ENCODE data around the gene GRID2.

DNA sequence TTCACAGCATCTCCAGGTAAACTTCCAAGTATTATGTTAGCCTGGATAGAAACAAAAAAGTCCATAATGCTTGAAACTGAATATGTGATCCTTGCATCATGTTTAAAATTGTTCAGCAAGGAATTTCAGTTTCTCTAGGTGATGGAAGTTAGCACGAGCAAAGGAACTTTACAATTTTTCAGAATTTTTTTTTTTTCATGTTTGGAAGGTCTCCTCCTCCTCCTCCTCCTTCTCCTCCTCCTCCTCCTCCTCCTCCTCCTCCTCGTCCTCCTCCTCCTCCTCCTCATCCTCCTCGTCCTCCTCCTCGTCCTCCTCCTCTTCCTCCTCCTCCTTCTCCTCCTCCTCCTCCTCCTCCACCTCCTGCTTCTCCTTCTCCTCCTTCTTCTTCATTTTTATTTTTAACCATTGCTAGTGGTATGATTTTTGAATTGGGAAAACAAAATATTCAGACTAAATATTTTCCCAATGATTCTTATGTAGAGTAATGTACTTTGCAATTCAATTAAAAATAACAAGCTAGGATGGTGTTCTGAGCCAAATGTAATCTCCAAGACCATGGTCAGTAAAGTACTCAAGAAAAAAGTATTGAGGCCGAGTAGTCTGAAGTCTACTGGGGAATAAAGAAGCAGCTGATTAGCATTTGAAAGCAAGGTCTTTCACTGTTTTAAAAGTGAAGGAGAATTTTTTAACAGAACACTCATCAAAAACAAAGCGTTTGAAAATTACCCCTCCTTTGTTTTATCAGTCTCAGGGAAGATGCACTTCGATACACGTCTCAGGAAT, 1103.9 kb downstream of the GRID2 start:
- TF ChIP-seq, protein P1, sequence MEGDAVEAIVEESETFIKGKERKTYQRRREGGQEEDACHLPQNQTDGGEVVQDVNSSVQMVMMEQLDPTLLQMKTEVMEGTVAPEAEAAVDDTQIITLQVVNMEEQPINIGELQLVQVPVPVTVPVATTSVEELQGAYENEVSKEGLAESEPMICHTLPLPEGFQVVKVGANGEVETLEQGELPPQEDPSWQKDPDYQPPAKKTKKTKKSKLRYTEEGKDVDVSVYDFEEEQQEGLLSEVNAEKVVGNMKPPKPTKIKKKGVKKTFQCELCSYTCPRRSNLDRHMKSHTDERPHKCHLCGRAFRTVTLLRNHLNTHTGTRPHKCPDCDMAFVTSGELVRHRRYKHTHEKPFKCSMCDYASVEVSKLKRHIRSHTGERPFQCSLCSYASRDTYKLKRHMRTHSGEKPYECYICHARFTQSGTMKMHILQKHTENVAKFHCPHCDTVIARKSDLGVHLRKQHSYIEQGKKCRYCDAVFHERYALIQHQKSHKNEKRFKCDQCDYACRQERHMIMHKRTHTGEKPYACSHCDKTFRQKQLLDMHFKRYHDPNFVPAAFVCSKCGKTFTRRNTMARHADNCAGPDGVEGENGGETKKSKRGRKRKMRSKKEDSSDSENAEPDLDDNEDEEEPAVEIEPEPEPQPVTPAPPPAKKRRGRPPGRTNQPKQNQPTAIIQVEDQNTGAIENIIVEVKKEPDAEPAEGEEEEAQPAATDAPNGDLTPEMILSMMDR (conservative IDR thresholded peaks at IDR 0.05 in 1 of 2, IDR thresholded peaks at IDR 0.05 in 1 of 2; ENCODE audit: low read depth in 1 of 2, low read length in 2 of 2), result no peak
- no peak for TF ChIP-seq EZH2 (IDR thresholded peaks at IDR 0.05; ENCODE audit: low read length, missing control alignments)

All from fibroblast of lung (primary cell).